ENCODE results near the gene ZNF423. TPM values are rescaled to one million over a fixed set of nuclear protein-coding genes. Genes with fewer than 3 reads are reported as not detected.

Gene ZNF423
- total RNA-seq, 1 experiment from 2014 or later = 11.1 TPM

DNA sequence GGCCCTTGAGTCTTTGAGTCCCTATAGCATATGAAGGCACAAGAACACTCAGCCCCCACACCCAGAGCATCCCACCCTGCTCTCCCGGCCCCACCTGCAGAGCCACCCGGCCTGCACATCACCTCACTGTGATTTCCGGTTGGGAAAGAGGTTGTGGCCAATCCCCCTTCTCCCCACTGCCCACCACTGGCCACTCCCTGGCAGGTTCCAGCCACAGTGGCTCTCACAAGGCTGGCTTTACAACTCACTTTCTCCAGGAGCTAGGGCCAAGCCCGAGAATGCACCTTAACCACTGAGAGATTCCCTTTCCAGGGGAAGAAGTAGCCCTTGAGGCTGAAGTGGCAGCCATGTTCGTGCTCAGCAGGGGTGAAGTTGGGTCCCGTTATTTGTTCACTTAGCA lies 358.4 kb downstream of the ZNF423 start:
- Histone ChIP-seq H3K27ac (ENCODE audit: low read depth, low read length, poor library complexity, severe bottlenecking) (no peak overlapping the region), H3K4me3 (ENCODE audit: low read depth, low read length, poor library complexity, severe bottlenecking) (no peak overlapping the region), H3K27me3 (replicated peaks; ENCODE audit: insufficient read depth, low read depth, low read length, poor library complexity) (no peaks in the 10 kb centered on the region), H3K36me3 (ENCODE audit: insufficient read depth, low read length, poor library complexity, severe bottlenecking) (no peaks in the 10 kb centered on the region), H3K4me1 (ENCODE audit: insufficient read depth, low read length, poor library complexity, severe bottlenecking) (no peaks in the 10 kb centered on the region), H3K9me3 (ENCODE audit: low read depth, low read length, poor library complexity, severe bottlenecking) (no peaks in the 10 kb centered on the region)
- no peak for DNase-seq (ENCODE audit: low spot score)
- TF ChIP-seq EZH2 (IDR thresholded peaks at IDR 0.05; ENCODE audit: borderline replicate concordance, low read depth, low read length, poor library complexity, severe bottlenecking) (no peak), CTCF (conservative IDR thresholded peaks at IDR 0.05; ENCODE audit: low read depth, low read length) (no peak)
- CTCF ChIA-PET = no interaction called here
- BruUV-seq (replicated peaks) = no TSS peak
- POLR2A ChIA-PET (ENCODE audit: low non-redundant PET) = no interaction called here
- intact Hi-C loops (cut with micrococcal nuclease; ENCODE audit: unreplicated experiment) = no loop called here

DNA sequence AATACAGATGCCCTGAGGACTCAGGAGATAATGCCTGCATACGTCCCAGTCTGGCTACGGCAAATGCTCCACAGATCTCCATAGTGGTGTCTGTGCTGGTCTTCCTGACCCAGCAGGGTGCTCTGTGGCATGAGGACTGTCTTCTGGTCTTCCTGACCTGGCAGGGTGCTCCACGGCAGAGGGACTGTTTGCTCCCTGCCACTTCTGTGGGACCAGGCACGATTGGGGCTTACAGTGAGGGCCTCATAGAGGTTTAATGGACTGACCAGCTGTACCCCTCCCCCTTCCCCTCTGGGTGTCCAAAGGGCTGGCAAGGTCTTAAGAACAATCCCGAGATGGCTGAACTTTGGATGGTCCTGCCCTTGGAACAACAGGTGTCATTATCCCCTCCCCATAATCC lies 359.3 kb downstream of the ZNF423 start:
- intact Hi-C loops (cut with micrococcal nuclease; ENCODE audit: unreplicated experiment) = no loop called here
- ChIA-PET CTCF (no interaction called here), POLR2A (ENCODE audit: low non-redundant PET) (no interaction called here)
- DNase-seq (ENCODE audit: low spot score) = no peak
- H3K27me3 ChIP-seq (replicated peaks; ENCODE audit: insufficient read depth, low read depth, low read length, poor library complexity) = no peaks in the 10 kb centered on the region
- TF ChIP-seq EZH2 (IDR thresholded peaks at IDR 0.05; ENCODE audit: borderline replicate concordance, low read depth, low read length, poor library complexity, severe bottlenecking) (no peak), CTCF (conservative IDR thresholded peaks at IDR 0.05; ENCODE audit: low read depth, low read length) (no peak)
- H3K4me1 ChIP-seq (ENCODE audit: insufficient read depth, low read length, poor library complexity, severe bottlenecking) = peaks cover 3% of the 10 kb centered on the region
- H3K4me3 ChIP-seq (ENCODE audit: low read depth, low read length, poor library complexity, severe bottlenecking) = no peak overlapping the region
- BruUV-seq (replicated peaks) = no TSS peak
- H3K27ac ChIP-seq (ENCODE audit: low read depth, low read length, poor library complexity, severe bottlenecking) = no peak overlapping the region
- H3K9me3 ChIP-seq (ENCODE audit: low read depth, low read length, poor library complexity, severe bottlenecking) = no peaks in the 10 kb centered on the region
- no peaks in the 10 kb centered on the region for H3K36me3 ChIP-seq (ENCODE audit: insufficient read depth, low read length, poor library complexity, severe bottlenecking)

- Histone ChIP-seq H3K27me3 (replicated peaks; ENCODE audit: insufficient read depth, low read depth, low read length, poor library complexity) (no peaks in the 10 kb centered on the region), H3K27ac (ENCODE audit: low read depth, low read length, poor library complexity, severe bottlenecking) (no peak overlapping the region), H3K4me3 (ENCODE audit: low read depth, low read length, poor library complexity, severe bottlenecking) (no peak overlapping the region), H3K36me3 (ENCODE audit: insufficient read depth, low read length, poor library complexity, severe bottlenecking) (no peaks in the 10 kb centered on the region), H3K4me1 (ENCODE audit: insufficient read depth, low read length, poor library complexity, severe bottlenecking) (peaks cover 12% of the 10 kb centered on the region), H3K9me3 (ENCODE audit: low read depth, low read length, poor library complexity, severe bottlenecking) (no peaks in the 10 kb centered on the region)
- no peak for TF ChIP-seq CTCF (conservative IDR thresholded peaks at IDR 0.05; ENCODE audit: low read depth, low read length)
- TF ChIP-seq EZH2 (IDR thresholded peaks at IDR 0.05; ENCODE audit: borderline replicate concordance, low read depth, low read length, poor library complexity, severe bottlenecking) = no peak
- no peak for DNase-seq (ENCODE audit: low spot score)
- BruUV-seq (replicated peaks) = no TSS peak
- ChIA-PET POLR2A (ENCODE audit: low non-redundant PET) (interaction anchor here (0.6 kb wide), 1 partner anchor 108 kb away, joined by 5 read pairs; no protein-coding TSS in a partner anchor), CTCF (no interaction called here)
- intact Hi-C loops (cut with micrococcal nuclease; ENCODE audit: unreplicated experiment) = no loop called here
Observed at GRCh38 chr16:49495596-49496355, 360.1 kb downstream of the ZNF423 start.
